HepG2 (cell line): Measurements from ENCODE around the gene HCRT. TPM values are rescaled to one million over a fixed set of nuclear protein-coding genes. Genes with fewer than 3 reads are reported as not detected.

Experiments used
- CHD4 ChIP-seq: fragments of 200-600 bp; sonication (generic); IDR thresholded peaks from 2 replicates; pipeline ENCODE4 v1.7.0; 2017; ENCODE audit warnings: mild to moderate bottlenecking, low read length, borderline replicate concordance
- JUN ChIP-seq: sonication (generic); formaldehyde crosslinking; IDR thresholded peaks from 2 replicates; pipeline ENCODE4 v1.4.0; 2020; ENCODE audit warnings: mild to moderate bottlenecking, missing genetic modification reagents
- RBM39 ChIP-seq: fragments of 200-400 bp; formaldehyde crosslinking; IDR thresholded peaks from one replicate; pipeline ENCODE4 v1.6.1; 2018; ENCODE audit warnings: antibody characterized with exemption, mild to moderate bottlenecking, low read depth, low read length; ENCODE audit not compliant: poor library complexity, severe bottlenecking
- RXRB ChIP-seq: IDR thresholded peaks from 2 replicates; pipeline ENCODE4 v1.6.1; 2016; ENCODE audit warnings: borderline replicate concordance, missing genetic modification reagents, missing compliant biosample characterization
- SMARCE1 ChIP-seq: fragments of 450-650 bp; IDR thresholded peaks from 2 replicates; pipeline ENCODE4 v1.6.1; 2017; ENCODE audit warnings: borderline replicate concordance
- TBX2 ChIP-seq: sonication (generic); formaldehyde crosslinking; IDR thresholded peaks from 2 replicates; pipeline ENCODE4 v1.5.0; 2020; ENCODE audit warnings: missing genetic modification reagents, mild to moderate bottlenecking, borderline replicate concordance
- TERF1 ChIP-seq: sonication (generic); formaldehyde crosslinking; IDR thresholded peaks from 2 replicates; pipeline ENCODE4 v1.8.0; 2022; ENCODE audit warnings: mild to moderate bottlenecking, missing genetic modification reagents, moderate library complexity
- THAP9 ChIP-seq: sonication (generic); formaldehyde crosslinking; IDR thresholded peaks from 2 replicates; pipeline ENCODE4; 2020; ENCODE audit warnings: missing genetic modification reagents, mild to moderate bottlenecking, borderline replicate concordance
- UBTF ChIP-seq: sonication (generic); formaldehyde crosslinking; IDR thresholded peaks from 2 replicates; pipeline ENCODE4 v1.4.0; 2020; ENCODE audit warnings: mild to moderate bottlenecking, missing genetic modification reagents
- ZNF274 ChIP-seq: sonication (generic); formaldehyde crosslinking; IDR thresholded peaks from 2 replicates; pipeline ENCODE4 v1.5.1; 2020; ENCODE audit warnings: mild to moderate bottlenecking, missing genetic modification reagents
- ZNF280B ChIP-seq: sonication (generic); formaldehyde crosslinking; IDR thresholded peaks from 2 replicates; pipeline ENCODE4 v1.5.0; 2020; ENCODE audit warnings: missing genetic modification reagents, mild to moderate bottlenecking, borderline replicate concordance
- ZNF496 ChIP-seq: sonication (generic); formaldehyde crosslinking; IDR thresholded peaks from 2 replicates; pipeline ENCODE4 v1.8.1; 2023; ENCODE audit warnings: mild to moderate bottlenecking, moderate library complexity, missing genetic modification reagents; ENCODE audit not compliant: insufficient replicate concordance
- ZNF775 ChIP-seq: sonication (generic); formaldehyde crosslinking; IDR thresholded peaks from 2 replicates; pipeline ENCODE4 v1.4.0; 2020; ENCODE audit warnings: missing genetic modification reagents, mild to moderate bottlenecking, moderate library complexity, borderline replicate concordance
- polyA plus RNA-seq, 8 experiments: library from polyadenylated mRNA; depleted of rRNA in 3 of 8; stranded (reverse) in 7 of 8; unstranded in 1 of 8; fragments of >200 nt; fragmentation: Illumina TruSeq in 4 of 8; extraction: Trizol in 4 of 8; gene quantifications; 2 replicates each; pipeline versions ENCODE4 v1.2.1 to v1.2.3, GENCODE V29; 2011 to 2016; ENCODE audit warnings: low read depth in 4 of 8, missing spikeins in 1 of 8, mixed read lengths in 1 of 8; ENCODE audit not compliant: insufficient read depth in 1 of 8
- total RNA-seq, 5 experiments: library from RNA; depleted of rRNA; stranded (reverse); fragments of >200 nt; fragmentation: Illumina TruSeq; extraction: Trizol; gene quantifications; 2 replicates each; pipeline ENCODE4 v1.2.3, GENCODE V29; 2016; ENCODE audit warnings: low read depth in 1 of 5

The HCRT gene
- total and polyA plus RNA-seq, 2 of the 13 experiments (the other 11 are each of a cell fraction or from before 2014, with no cell fraction given): not detected

- TF ChIP-seq UBTF (CRISPR knock-in tag) (peak; percentile 82), CHD4 (no peak), ZNF280B (CRISPR knock-in tag) (peak; percentile 63; the same call in 1 of the 2 replicates), ZNF775 (CRISPR knock-in tag) (peak; percentile 53; the same call in 1 of the 2 replicates), RXRB (peak; percentile 28; the same call in 1 of the 2 replicates), TERF1 (CRISPR knock-in tag) (peak; percentile 10), ZNF496 (CRISPR knock-in tag) (no peak), THAP9 (CRISPR knock-in tag) (no peak; the same call in 1 of the 2 replicates), TBX2 (CRISPR knock-in tag) (peak; percentile 47; the same call in 1 of the 2 replicates), SMARCE1 (no peak), ZNF274 (CRISPR knock-in tag) (peak; percentile 95), JUN (CRISPR knock-in tag) (0 out of 2 replicates have a peak, but pooled peaks have one; percentile 30), RBM39 (peak; percentile 67)
Observed at GRCh38 chr17:42183741-42184711, 1.2 kb downstream of the HCRT start (continued).
